HCT116 (cell line): ENCODE results near the gene TBX15.

ENCODE experiments used
- CTCF ChIP-seq, 3 experiments: fragments of 200-600 bp in 1 of 3; sonication (generic) in 1 of 3; IDR thresholded peaks in 2 of 3; conservative IDR thresholded peaks in 1 of 3; 2 replicates each; pipeline ENCODE4 v1.5.1; 2012 to 2017; ENCODE audit warnings: low read depth in 2 of 3, low read length in 2 of 3, antibody characterized with exemption in 1 of 3, borderline replicate concordance in 1 of 3, control low read depth in 1 of 3, mild to moderate bottlenecking in 1 of 3, mixed read lengths in 1 of 3, mixed run types in 1 of 3, moderate library complexity in 1 of 3; ENCODE audit not compliant: insufficient read depth in 1 of 3
- JUND ChIP-seq: IDR thresholded peaks from 2 replicates; pipeline ENCODE4 v1.6.1; 2012
- POLR2A ChIP-seq: IDR thresholded peaks from 2 replicates; pipeline ENCODE4 v1.7.0; 2011; ENCODE audit warnings: borderline replicate concordance; ENCODE audit not compliant: insufficient read depth, insufficient read length; ENCODE audit errors: extremely low read depth
- POLR2AphosphoS5 ChIP-seq: IDR thresholded peaks from 2 replicates; pipeline ENCODE4 v1.6.1; 2011; ENCODE audit warnings: mild to moderate bottlenecking, low read depth, low read length, moderate library complexity
- REST ChIP-seq: IDR thresholded peaks from 2 replicates; pipeline ENCODE4 v1.6.1; 2012; ENCODE audit warnings: low read depth

DNA sequence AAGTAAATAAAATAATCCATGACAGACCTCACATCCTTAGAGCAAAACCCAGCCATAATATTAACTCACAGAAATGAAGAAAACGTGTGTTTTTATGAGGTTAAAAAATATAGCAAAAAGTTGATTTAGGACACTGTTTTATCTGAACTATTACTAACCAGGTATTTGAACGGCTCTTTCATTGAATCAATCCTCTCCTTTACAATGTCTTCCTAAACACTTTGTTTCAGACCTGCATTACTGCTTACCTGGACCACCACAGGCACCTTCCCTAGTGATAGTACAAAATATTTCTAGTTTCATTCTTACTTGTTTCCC is 25.0 kb downstream of the TBX15 start:
- TF ChIP-seq JUND (no peak), CTCF (IDR thresholded peaks at IDR 0.05 in 2 of 3, conservative IDR thresholded peaks at IDR 0.05 in 1 of 3; ENCODE audit: borderline replicate concordance in 1 of 3, insufficient read depth in 1 of 3, low read depth in 2 of 3, low read length in 2 of 3) (no peak), REST (no peak), POLR2AphosphoS5 (no peak), POLR2A (no peak)
